Rectal smooth muscle tissue (tissue), 1 donor: ENCODE data around the gene SEMA4D.
A peak's percentile ranks its signal among the peaks of the same experiment; 100 is the strongest.

ENCODE experiments used
- H3K27ac ChIP-seq: one replicate; pipeline ENCODE4 v1.7.0; 2013; ENCODE audit warnings: low read depth, low read length, inconsistent platforms
- H3K27me3 ChIP-seq: one replicate; pipeline ENCODE4 v1.7.0; 2013; ENCODE audit warnings: low read length; ENCODE audit not compliant: control insufficient read depth, insufficient read depth
- H3K36me3 ChIP-seq: one replicate; pipeline ENCODE4 v1.7.0; 2013; ENCODE audit warnings: low read length; ENCODE audit not compliant: control insufficient read depth, insufficient read depth
- H3K4me1 ChIP-seq: one replicate; pipeline ENCODE4 v1.7.0; 2013; ENCODE audit warnings: low read length; ENCODE audit not compliant: control insufficient read depth, insufficient read depth
- H3K4me3 ChIP-seq: one replicate; pipeline ENCODE4 v1.7.0; 2013; ENCODE audit warnings: low read length
- H3K9ac ChIP-seq: one replicate; pipeline ENCODE4 v1.7.0; 2013; ENCODE audit warnings: low read length

Gene SEMA4D, protein sequence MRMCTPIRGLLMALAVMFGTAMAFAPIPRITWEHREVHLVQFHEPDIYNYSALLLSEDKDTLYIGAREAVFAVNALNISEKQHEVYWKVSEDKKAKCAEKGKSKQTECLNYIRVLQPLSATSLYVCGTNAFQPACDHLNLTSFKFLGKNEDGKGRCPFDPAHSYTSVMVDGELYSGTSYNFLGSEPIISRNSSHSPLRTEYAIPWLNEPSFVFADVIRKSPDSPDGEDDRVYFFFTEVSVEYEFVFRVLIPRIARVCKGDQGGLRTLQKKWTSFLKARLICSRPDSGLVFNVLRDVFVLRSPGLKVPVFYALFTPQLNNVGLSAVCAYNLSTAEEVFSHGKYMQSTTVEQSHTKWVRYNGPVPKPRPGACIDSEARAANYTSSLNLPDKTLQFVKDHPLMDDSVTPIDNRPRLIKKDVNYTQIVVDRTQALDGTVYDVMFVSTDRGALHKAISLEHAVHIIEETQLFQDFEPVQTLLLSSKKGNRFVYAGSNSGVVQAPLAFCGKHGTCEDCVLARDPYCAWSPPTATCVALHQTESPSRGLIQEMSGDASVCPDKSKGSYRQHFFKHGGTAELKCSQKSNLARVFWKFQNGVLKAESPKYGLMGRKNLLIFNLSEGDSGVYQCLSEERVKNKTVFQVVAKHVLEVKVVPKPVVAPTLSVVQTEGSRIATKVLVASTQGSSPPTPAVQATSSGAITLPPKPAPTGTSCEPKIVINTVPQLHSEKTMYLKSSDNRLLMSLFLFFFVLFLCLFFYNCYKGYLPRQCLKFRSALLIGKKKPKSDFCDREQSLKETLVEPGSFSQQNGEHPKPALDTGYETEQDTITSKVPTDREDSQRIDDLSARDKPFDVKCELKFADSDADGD

DNA sequence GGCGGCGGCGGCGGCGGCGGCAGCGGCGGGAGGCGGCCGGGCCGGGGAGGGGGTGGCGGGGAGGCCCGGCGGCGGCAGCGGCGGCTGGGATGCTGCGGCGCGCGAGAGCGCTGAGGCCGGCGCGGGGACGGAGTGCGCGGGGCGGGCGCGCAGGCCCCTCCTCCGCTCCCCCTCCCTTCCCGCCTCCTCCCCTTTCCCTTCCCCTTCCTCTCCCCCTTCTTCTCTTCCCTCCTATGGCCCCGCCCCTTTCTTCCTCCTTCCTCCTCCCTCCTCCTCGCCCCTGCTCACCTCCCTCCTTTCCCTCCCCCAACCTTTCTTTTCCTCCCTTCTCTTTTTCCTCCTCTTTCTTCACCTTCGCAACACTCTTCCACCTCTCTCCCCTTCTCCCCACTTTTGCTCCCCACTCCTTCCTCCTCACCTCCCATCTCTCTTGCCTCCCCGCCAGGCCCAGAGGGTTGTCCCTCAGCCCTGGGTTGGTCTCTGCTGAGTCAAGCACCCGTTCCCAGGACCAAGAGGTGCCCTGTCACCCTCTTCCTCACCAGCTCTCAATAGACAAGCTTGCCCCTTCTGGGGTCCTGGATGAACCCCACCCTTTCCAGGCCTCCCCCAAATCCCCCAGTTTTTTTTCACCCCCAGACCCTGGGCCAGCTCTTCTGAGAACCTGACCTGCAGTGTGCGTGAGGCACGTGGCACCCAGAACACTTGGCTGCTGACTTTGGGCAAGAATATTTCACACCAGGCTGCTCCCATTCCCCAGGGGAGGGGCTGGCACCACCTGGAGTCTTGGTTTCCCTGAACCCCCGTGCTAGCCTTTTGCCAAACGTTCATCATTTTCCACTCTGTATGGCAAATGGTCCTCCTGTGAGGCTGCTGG, at the start of gene SEMA4D:
Gene SEMA4D, minus strand, starts transcription at position 136 of the 874 bp plus-strand sequence. CDS start 92,657 bp downstream, outside the sequence.
- Histone ChIP-seq H3K9ac (no peak within 1 kb of the TSS), H3K4me1 (peaks cover 3% of the 10 kb centered on the region), H3K36me3 (no peaks in the 10 kb centered on the region), H3K4me3 (peak within 1 kb of the TSS; percentile 67), H3K27me3 (no peaks in the 10 kb centered on the region), H3K27ac (no peak within 1 kb of the TSS)

DNA sequence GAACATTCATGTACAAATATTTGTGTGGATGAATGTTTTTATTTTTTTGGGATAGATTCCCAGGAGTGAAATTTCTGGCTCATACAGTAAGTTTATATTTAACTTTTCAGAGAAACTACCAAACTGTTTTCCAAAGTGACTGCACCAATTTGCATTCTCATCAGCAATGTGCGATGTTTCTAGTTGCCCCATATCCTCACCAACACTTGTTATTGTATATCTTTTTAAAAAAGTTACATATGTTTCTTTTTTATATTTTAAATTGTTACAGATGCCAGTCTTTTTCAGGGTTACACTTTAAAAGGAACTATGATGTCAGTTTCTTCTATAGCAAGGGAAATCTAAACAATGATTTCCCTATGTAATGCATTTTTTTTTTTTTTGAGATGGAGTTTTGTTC, 49.1 kb upstream of the SEMA4D start:
- no peak overlapping the region for H3K4me3 ChIP-seq
- no peak overlapping the region for H3K9ac ChIP-seq
- H3K36me3 ChIP-seq = no peaks in the 10 kb centered on the region
- no peaks in the 10 kb centered on the region for H3K27me3 ChIP-seq
- no peaks in the 10 kb centered on the region for H3K4me1 ChIP-seq
- H3K27ac ChIP-seq = no peak overlapping the region

DNA sequence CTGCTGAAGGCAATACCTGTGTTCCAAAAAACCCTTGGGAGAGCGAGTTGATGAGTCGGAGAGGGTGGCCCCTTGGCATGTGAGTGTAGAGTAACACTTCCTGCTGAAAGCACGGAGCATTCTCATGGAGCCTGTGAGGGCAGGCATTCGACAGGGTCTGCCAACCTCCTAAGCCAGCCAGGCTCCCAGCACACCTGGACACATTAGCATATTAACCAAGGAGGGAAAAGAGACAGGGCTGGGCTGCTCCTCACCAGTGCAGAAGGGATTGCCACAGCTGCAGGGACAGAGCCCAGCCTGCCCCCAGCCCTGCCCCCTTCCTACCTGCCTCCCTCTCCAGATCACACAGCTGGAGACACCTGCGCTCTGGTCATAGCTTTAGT, 46.4 kb upstream of the SEMA4D start:
- Histone ChIP-seq H3K27ac (no peak overlapping the region), H3K4me1 (no peaks in the 10 kb centered on the region), H3K27me3 (no peaks in the 10 kb centered on the region), H3K9ac (no peak overlapping the region), H3K36me3 (no peaks in the 10 kb centered on the region), H3K4me3 (no peak overlapping the region)

DNA sequence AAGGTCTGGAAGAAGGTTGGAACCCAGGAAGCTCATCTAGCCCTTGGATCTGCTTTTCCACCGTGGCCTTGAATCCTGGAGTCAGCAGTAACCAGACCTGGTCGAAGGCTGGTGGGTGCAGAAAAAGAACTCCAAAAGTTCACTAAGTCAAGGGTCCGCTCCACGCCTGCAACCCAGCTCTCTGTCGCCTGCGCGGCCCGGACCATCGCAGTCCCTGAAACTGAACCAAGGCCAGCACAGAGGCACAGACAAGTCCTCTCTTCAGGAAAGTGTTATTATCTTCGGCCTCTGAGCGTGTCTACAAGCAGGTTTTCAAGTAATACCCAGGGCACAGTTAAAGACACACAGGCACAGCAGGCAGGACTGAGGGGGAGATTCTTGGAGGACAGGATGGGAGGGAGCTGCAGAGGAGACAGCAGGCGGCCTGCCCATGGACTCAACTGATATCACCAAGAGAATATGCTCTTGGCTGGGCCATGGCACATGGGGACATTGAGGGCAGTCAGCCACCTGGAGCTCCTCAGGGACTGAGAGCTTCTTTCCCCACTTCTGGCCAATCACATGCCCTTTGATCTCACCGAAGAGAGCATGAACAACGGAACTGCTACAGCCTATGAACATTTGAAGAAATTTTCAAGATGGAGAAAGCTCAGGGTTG, 45.8 kb upstream of the SEMA4D start:
- H3K27ac ChIP-seq = no peak overlapping the region
- no peaks in the 10 kb centered on the region for H3K27me3 ChIP-seq
- no peaks in the 10 kb centered on the region for H3K4me1 ChIP-seq
- H3K9ac ChIP-seq = no peak overlapping the region
- H3K36me3 ChIP-seq = no peaks in the 10 kb centered on the region
- no peak overlapping the region for H3K4me3 ChIP-seq

DNA sequence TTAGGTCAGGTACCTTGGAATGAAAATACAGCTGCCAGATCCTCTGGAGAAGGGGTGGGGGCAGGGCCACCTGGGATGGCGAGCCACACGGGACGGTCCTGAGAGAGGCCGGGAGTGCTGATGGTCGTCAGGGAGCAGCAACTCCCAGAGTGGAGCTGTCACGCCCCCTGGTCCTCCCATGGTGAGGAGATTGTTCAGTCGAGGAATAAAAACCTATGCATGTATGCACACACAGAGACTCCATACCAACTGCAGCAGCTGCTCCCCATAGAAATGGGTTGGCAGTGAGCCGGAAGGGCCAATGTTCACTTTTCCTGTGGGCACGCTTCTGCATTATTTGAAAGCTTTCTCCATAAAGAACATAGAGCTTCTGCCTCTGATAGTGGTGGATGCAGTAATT, 45.2 kb upstream of the SEMA4D start:
- no peaks in the 10 kb centered on the region for H3K4me1 ChIP-seq
- no peak overlapping the region for H3K4me3 ChIP-seq
- no peak overlapping the region for H3K27ac ChIP-seq
- no peaks in the 10 kb centered on the region for H3K27me3 ChIP-seq
- H3K9ac ChIP-seq = no peak overlapping the region
- H3K36me3 ChIP-seq = no peaks in the 10 kb centered on the region

DNA sequence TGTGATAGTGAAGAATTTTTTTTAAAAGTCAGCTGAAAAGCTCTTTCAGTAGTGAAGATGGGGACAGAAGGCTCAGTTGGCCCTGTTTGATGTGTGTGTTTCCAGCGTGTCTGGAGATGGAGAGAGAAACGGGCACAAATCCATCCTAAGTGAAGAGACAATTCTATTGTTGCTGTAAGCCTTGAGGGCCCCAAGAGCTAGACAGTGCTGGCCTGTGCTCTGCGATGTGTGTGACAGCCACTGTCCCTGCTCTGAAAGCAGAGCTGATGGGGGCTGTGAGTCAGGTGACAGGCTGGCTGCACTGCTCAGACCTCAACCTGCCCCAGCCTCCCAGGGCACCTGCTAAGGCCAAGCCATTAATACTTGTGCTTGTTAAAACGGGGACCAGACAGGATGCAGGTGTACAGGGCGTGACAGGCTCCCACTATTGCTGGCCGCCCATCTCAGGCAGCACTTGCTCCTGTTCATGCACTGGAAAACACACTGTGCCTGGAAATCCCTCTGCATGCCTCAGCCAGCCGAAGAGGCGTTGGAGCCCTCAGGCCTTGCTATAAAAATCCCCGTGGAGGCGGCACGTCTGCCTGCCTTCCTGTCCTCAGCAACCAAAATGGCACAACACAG, 44.6 kb upstream of the SEMA4D start:
- no peaks in the 10 kb centered on the region for H3K27me3 ChIP-seq
- H3K9ac ChIP-seq = no peak overlapping the region
- no peak overlapping the region for H3K4me3 ChIP-seq
- no peaks in the 10 kb centered on the region for H3K36me3 ChIP-seq
- no peak overlapping the region for H3K27ac ChIP-seq
- no peaks in the 10 kb centered on the region for H3K4me1 ChIP-seq

DNA sequence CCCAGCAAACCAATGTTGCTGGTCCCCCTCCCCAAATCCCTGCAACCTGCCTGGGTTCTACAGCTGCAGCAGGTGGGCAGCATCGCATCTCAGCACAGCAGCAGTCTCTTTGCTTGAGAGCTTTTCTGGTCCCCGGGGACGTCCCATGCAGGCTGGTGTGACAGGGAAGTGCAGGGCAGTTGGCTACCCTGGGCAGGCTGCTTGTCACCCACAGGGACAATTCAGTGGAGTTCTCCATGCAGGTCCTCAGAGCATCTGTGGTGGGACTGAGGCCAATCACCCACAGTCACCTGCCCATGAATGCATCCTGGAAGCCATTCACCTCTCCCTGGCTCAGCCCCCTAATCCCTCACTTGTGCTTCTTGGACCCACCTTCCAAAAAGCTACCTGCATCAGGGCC, 43.9 kb upstream of the SEMA4D start:
- Histone ChIP-seq H3K36me3 (no peaks in the 10 kb centered on the region), H3K27me3 (no peaks in the 10 kb centered on the region), H3K4me1 (no peaks in the 10 kb centered on the region), H3K27ac (no peak overlapping the region), H3K9ac (no peak overlapping the region), H3K4me3 (no peak overlapping the region)

DNA sequence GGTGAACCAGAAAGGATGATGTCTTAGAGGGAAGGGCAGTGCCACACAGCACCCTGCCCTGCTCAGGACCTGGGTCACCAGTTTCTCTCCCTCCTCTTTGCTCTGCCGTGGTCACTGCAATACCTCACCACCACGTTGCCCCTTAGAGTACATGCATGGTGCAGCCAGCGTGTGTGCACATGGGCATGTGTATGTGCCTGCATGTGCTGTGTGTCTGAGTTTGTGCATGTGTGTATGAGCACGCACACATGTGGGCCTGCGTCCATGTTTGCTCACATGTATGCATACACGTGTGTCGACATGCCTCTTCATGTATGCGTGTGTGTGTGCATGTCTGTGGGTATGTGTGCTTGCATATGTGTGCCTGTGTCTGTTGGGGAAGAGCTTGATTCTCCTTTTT, 41.5 kb upstream of the SEMA4D start:
- no peak overlapping the region for H3K27ac ChIP-seq
- H3K4me3 ChIP-seq = no peak overlapping the region
- no peaks in the 10 kb centered on the region for H3K4me1 ChIP-seq
- no peak overlapping the region for H3K9ac ChIP-seq
- H3K36me3 ChIP-seq = no peaks in the 10 kb centered on the region
- no peaks in the 10 kb centered on the region for H3K27me3 ChIP-seq

DNA sequence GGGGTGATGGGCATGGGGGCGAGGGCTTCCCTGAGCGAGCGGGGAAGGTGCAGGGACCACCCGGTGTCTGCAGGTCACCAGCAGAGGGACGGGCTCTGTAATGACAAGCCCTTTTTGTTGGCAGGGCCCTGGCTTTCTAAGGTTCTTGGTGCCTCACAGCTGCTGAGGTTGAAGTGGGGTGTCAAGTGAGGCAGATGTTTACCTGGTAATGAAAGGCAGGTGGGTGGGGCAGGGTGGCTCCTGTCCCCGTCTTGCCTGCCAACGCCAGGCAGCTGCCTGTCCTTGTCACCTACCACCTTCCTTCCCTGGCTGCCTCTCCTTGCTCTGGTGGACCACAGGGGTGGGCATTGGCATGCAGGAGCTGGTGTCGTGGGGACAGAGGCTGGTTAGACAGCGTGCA, 41.0 kb upstream of the SEMA4D start:
- H3K4me1 ChIP-seq = no peaks in the 10 kb centered on the region
- no peaks in the 10 kb centered on the region for H3K36me3 ChIP-seq
- no peaks in the 10 kb centered on the region for H3K27me3 ChIP-seq
- no peak overlapping the region for H3K27ac ChIP-seq
- H3K4me3 ChIP-seq = no peak overlapping the region
- H3K9ac ChIP-seq = no peak overlapping the region

DNA sequence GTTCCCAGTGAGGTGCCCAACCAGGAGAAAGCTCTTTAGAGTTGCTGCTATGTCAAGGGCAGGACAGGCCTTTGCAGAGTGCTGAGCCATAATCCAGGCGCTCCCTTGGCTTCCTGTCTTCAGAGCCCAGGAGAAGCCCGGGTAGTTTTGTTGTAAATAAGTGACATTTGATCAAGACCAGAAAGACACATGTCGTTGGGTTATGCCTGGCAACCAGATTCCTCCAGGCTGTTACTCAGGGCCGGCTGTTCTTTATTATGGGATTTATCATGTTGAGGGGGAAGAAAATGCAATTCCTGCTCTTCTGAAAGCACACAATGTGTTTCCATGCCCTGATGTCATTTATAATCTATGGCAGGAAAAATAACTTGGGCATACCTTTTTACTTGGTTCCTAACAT, 39.3 kb upstream of the SEMA4D start:
- Histone ChIP-seq H3K4me3 (no peak overlapping the region), H3K36me3 (no peaks in the 10 kb centered on the region), H3K27me3 (no peaks in the 10 kb centered on the region), H3K9ac (no peak overlapping the region), H3K4me1 (no peaks in the 10 kb centered on the region), H3K27ac (no peak overlapping the region)

DNA sequence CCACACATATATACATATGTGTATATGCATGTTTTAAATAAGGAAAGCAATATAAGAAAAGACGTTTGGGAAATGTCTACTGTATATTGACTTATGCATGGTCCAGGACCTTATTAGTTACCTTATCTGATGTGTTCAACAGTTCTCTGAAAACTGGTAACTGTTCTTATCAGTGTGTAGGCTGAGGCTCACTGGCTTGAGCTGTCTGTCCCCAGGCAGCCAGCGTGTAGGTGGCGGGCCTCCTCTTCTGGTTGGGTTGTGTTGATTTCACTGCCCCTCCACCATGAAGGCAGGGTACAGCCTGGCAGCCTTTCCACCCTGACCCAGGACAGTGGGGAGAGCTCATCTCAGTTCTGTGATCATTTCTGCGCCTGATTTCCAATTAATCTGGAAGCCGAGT, 38.7 kb upstream of the SEMA4D start:
- no peak overlapping the region for H3K27ac ChIP-seq

More for the DNA sequence above, 38.7 kb upstream of the SEMA4D start:
- Histone ChIP-seq H3K36me3 (no peaks in the 10 kb centered on the region), H3K4me1 (no peaks in the 10 kb centered on the region), H3K4me3 (no peak overlapping the region), H3K9ac (no peak overlapping the region), H3K27me3 (no peaks in the 10 kb centered on the region)
